PC-3 (cell line): Measurements from ENCODE around the gene SLC48A1. TPM values are rescaled to one million over a fixed set of nuclear protein-coding genes. Genes with fewer than 3 reads are reported as not detected.

Source experiments
- ATAC-seq: fragments of 200-7000 bp; cut with Tn5 transposase; 2 replicates; pipeline ENCODE4 v1.9.1; 2020; ENCODE audit warnings: mild to moderate bottlenecking, moderate library complexity
- BruUV-seq: library from RNA; stranded (reverse); fragments of 400-500 nt; replicated peaks from 2 replicates; lab custom pipeline; 2021; lab: Mats Ljungman, UMichigan
- CTCF ChIA-PET: fragments of 300-600 bp; sonication (Branson Sonifier 250); formaldehyde crosslinking; loops from one replicate; lab custom pipeline; 2022; ENCODE audit warnings: antibody characterized with exemption; lab: Charles Lee
- POLR2A ChIA-PET: fragments of 300-600 bp; sonication (Branson Sonifier 250); formaldehyde crosslinking; loops from one replicate; lab custom pipeline; 2022; ENCODE audit warnings: antibody characterized with exemption; ENCODE audit not compliant: unreplicated experiment; lab: Charles Lee
- DNase-seq: peaks from one replicate; pipeline ENCODE4 v3.0.0-alpha.2; 2015
- H2AFZ ChIP-seq: fragments of 300-600 bp; sonication (generic); 2 replicates; pipeline ENCODE4 v1.6.0; 2016; ENCODE audit warnings: antibody characterized with exemption, low read length
- H3F3A ChIP-seq: fragments of 300-600 bp; sonication (generic); one replicate; pipeline ENCODE4 v1.6.0; 2017; ENCODE audit warnings: antibody characterized with exemption, low read length, control low read depth, mild to moderate bottlenecking; ENCODE audit not compliant: unreplicated experiment
- H3K27ac ChIP-seq: fragments of 300-600 bp; sonication (generic); 2 replicates; pipeline ENCODE4 v1.5.1; 2016; ENCODE audit warnings: mild to moderate bottlenecking, low read length
- H3K27me3 ChIP-seq: fragments of 300-600 bp; sonication (generic); 2 replicates; pipeline ENCODE4 v1.6.1; 2016; ENCODE audit warnings: low read length, mixed read lengths
- H3K36me3 ChIP-seq: fragments of 300-600 bp; sonication (generic); 2 replicates; pipeline ENCODE4 v1.6.1; 2016; ENCODE audit warnings: low read depth, mixed run types, low read length, mixed read lengths
- H3K4me1 ChIP-seq: fragments of 300-600 bp; sonication (generic); 2 replicates; pipeline ENCODE4 v1.5.1; 2016; ENCODE audit warnings: low read length; ENCODE audit not compliant: insufficient read depth
- H3K4me2 ChIP-seq: fragments of 300-600 bp; sonication (generic); 2 replicates; pipeline ENCODE4 v1.6.0; 2016; ENCODE audit warnings: low read length
- H3K4me3 ChIP-seq: fragments of 300-600 bp; sonication (generic); 2 replicates; pipeline ENCODE4 v1.5.1; 2016; ENCODE audit warnings: mild to moderate bottlenecking, low read length, mixed read lengths
- H3K79me2 ChIP-seq: fragments of 300-600 bp; sonication (generic); 2 replicates; pipeline ENCODE4 v1.6.1; 2017; ENCODE audit warnings: low read length, mixed read lengths
- H3K9ac ChIP-seq: fragments of 300-600 bp; sonication (generic); 2 replicates; pipeline ENCODE4 v1.6.0; 2016; ENCODE audit warnings: mild to moderate bottlenecking, low read length
- H3K9me2 ChIP-seq: fragments of 300-600 bp; sonication (generic); replicated peaks from 2 replicates; pipeline ENCODE4 v1.6.1; 2016; ENCODE audit warnings: mixed run types, low read length, mixed read lengths
- H3K9me3 ChIP-seq: fragments of 300-600 bp; sonication (generic); 2 replicates; pipeline ENCODE4 v1.6.1; 2016; ENCODE audit warnings: low read length, mixed read lengths
- H4K20me1 ChIP-seq: fragments of 300-600 bp; sonication (generic); 2 replicates; pipeline ENCODE4 v1.6.1; 2016; ENCODE audit warnings: low read length, mixed read lengths
- EZH2 ChIP-seq: fragments of 300-600 bp; sonication (generic); IDR thresholded peaks from one replicate; pipeline ENCODE4 v1.6.1; 2017; ENCODE audit warnings: antibody characterized with exemption, mild to moderate bottlenecking, low read length; ENCODE audit not compliant: unreplicated experiment
- EZH2phosphoT487 ChIP-seq: fragments of 300-600 bp; sonication (generic); IDR thresholded peaks from 2 replicates; pipeline ENCODE4 v1.6.1; 2018; ENCODE audit warnings: mild to moderate bottlenecking, antibody characterized with exemption, low read length, borderline replicate concordance
- intact Hi-C: fragments of 100-400 bp; cut with micrococcal nuclease; formaldehyde crosslinking; loops from 2 replicates; pipeline ENCODE4 v1.9.0; 2023
- total RNA-seq: library from RNA; depleted of rRNA; stranded (reverse); fragments of >200 nt; gene quantifications from 2 replicates; pipeline ENCODE4 v1.2.3, GENCODE V29; 2014
- TF ChIP-seq, protein P1 (sequence below): fragments of 300-600 bp; sonication (generic); conservative IDR thresholded peaks from 2 replicates; pipeline ENCODE4 v1.5.1; 2017; ENCODE audit warnings: antibody characterized with exemption, low read depth, mild to moderate bottlenecking, low read length

The SLC48A1 gene
- total RNA-seq, 1 experiment from 2014 or later: 21.4 TPM

DNA sequence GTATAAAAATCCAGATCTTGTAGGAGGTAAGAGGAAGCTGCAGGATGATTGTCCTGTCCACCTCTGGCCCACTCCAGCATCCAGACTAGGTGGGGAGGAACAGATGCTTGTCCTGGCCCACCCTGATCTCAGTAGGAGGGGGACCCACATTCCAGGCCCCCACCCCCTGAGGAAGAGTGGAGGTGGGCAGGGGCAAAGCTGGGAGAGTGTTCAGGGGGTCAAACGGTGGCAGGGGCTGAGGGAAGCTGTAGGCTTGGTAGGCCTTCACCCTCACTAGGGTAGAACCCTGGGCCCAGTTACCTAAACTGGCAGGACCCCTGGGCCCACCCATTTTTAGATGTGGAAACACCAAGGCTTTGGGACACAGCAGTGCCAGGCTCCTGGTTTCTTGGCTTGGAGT is 4.1 kb downstream of the SLC48A1 start:
- Histone ChIP-seq H2AFZ (no peak overlapping the region), H3K4me1 (peaks cover 32% of the 10 kb centered on the region), H3K4me3 (no peak overlapping the region), H3F3A (peaks cover 4% of the 10 kb centered on the region), H3K9me3 (no peaks in the 10 kb centered on the region), H3K4me2 (no peak overlapping the region), H3K36me3 (no peaks in the 10 kb centered on the region), H3K9me2 (no peaks in the 10 kb centered on the region), H3K9ac (no peak overlapping the region), H3K27ac (peak overlapping the region; percentile 15; the same call in 1 of the 2 replicates), H3K79me2 (peaks cover 15% of the 10 kb centered on the region), H3K27me3 (no peaks in the 10 kb centered on the region), H4K20me1 (no peaks in the 10 kb centered on the region)
- intact Hi-C loops: no loop called here
- CTCF ChIA-PET: no interaction called here
- TF ChIP-seq, protein P1, sequence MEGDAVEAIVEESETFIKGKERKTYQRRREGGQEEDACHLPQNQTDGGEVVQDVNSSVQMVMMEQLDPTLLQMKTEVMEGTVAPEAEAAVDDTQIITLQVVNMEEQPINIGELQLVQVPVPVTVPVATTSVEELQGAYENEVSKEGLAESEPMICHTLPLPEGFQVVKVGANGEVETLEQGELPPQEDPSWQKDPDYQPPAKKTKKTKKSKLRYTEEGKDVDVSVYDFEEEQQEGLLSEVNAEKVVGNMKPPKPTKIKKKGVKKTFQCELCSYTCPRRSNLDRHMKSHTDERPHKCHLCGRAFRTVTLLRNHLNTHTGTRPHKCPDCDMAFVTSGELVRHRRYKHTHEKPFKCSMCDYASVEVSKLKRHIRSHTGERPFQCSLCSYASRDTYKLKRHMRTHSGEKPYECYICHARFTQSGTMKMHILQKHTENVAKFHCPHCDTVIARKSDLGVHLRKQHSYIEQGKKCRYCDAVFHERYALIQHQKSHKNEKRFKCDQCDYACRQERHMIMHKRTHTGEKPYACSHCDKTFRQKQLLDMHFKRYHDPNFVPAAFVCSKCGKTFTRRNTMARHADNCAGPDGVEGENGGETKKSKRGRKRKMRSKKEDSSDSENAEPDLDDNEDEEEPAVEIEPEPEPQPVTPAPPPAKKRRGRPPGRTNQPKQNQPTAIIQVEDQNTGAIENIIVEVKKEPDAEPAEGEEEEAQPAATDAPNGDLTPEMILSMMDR: no peak
- TF ChIP-seq EZH2phosphoT487: no peak
- no peak for TF ChIP-seq EZH2
- no peak for DNase-seq
- POLR2A ChIA-PET: no interaction called here
- no peak for ATAC-seq
- no TSS peak for BruUV-seq

DNA sequence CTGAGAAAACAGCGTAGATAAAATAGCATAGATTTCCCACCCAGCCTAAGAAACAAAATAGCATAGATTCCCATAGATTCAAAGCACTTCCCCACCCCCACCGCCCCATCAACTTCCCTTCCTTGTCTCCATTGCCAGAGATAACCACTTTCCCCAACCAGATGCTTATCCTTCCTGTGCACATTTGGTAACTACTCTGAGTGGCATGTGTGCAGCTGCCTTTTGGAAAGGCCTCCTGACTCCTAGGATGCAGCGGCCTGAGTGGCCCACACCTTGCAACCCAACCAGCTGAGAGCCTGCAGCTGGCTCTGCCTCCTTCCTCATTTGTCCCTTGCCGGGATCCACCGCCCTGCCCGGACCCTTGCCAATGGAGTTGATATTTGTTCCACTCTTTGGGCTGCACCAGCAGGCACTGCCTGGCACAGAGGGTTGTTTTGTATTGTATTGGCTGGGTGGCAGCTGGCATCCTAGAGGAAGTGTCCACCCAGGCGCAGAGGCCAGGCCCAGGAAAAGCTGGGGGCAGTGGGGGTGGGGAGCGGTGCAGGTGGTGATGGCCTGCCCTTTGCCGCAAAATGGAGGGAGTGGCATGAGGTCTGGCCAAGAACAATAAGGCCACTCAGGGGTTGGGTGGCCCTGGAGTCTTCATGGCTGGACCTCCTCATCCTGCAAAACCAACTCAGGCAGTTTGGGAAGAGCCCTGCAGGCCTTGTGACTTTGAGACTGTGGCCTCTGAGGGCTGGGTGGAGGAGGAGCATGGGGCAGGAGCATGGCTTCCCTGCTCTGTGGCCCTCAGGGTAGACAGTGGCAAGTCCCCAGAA is 4.9 kb downstream of the SLC48A1 start:
- Histone ChIP-seq H3F3A (peaks cover 4% of the 10 kb centered on the region), H3K4me2 (no peak overlapping the region), H4K20me1 (no peaks in the 10 kb centered on the region), H3K9me3 (no peaks in the 10 kb centered on the region), H3K4me3 (no peak overlapping the region), H3K36me3 (no peaks in the 10 kb centered on the region), H3K4me1 (peaks cover 29% of the 10 kb centered on the region), H2AFZ (no peak overlapping the region), H3K27ac (no peak overlapping the region), H3K9me2 (no peaks in the 10 kb centered on the region), H3K79me2 (peaks cover 15% of the 10 kb centered on the region), H3K9ac (no peak overlapping the region), H3K27me3 (no peaks in the 10 kb centered on the region)
- no peak for DNase-seq
- intact Hi-C loops: no loop called here
- POLR2A ChIA-PET: interaction anchor here (0.5 kb wide), 1 partner anchor 52 kb away, joined by 4 read pairs; no protein-coding TSS in a partner anchor
- no TSS peak for BruUV-seq
- CTCF ChIA-PET: interaction anchor here (0.7 to 1.6 kb wide), 3 partner anchors 35 to 60 kb away, joined by 3 to 5 read pairs (median 4); no protein-coding TSS in a partner anchor
- TF ChIP-seq EZH2phosphoT487 (no peak), EZH2 (no peak)
- TF ChIP-seq, protein P1: no peak
- ATAC-seq: no peak

DNA sequence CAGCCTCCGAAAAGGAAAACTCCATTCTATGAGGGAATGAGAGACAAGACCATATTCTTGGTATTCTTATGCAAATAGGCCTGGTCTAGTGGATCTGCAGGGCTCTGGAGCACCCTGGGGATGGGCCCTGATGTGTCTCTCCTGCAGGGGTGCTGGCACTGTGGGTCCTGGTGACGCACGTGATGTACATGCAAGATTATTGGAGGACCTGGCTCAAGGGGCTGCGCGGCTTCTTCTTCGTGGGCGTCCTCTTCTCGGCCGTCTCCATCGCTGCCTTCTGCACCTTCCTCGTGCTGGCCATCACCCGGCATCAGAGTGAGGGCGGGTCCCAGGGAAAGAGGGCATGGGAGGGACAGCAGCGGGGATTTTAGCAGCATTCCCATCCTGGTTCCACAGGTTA is 5.8 kb downstream of the SLC48A1 start:
- no peak overlapping the region for H3K4me2 ChIP-seq

More for the DNA sequence above, 5.8 kb downstream of the SLC48A1 start:
- H3K79me2 ChIP-seq: peaks cover 11% of the 10 kb centered on the region
- H3K4me1 ChIP-seq: peaks cover 28% of the 10 kb centered on the region
- intact Hi-C loops: loop anchor here (1.0 kb wide), 3 partner anchors 37 to 64 kb away; no protein-coding TSS in a partner anchor
- H2AFZ ChIP-seq: no peak overlapping the region
- DNase-seq (no peak), ATAC-seq (no peak)
- H3F3A ChIP-seq: peaks cover 4% of the 10 kb centered on the region
- no peaks in the 10 kb centered on the region for H3K27me3 ChIP-seq
- POLR2A ChIA-PET: interaction anchor here (0.6 kb wide), 1 partner anchor 1620 kb away, joined by 3 read pairs; no protein-coding TSS in a partner anchor
- no peak overlapping the region for H3K27ac ChIP-seq
- H3K9me2 ChIP-seq: no peaks in the 10 kb centered on the region
- CTCF ChIA-PET: interaction anchor here (1.4 to 1.6 kb wide), 2 partner anchors 36 to 59 kb away, joined by 4 to 5 read pairs; no protein-coding TSS in a partner anchor
- no TSS peak for BruUV-seq
- no peak for TF ChIP-seq EZH2phosphoT487
- TF ChIP-seq EZH2: no peak
- TF ChIP-seq, protein P1: no peak
- no peaks in the 10 kb centered on the region for H3K9me3 ChIP-seq
- no peaks in the 10 kb centered on the region for H4K20me1 ChIP-seq
- no peak overlapping the region for H3K9ac ChIP-seq
- H3K36me3 ChIP-seq: no peaks in the 10 kb centered on the region; the same call in 1 of the 2 replicates
- no peak overlapping the region for H3K4me3 ChIP-seq
